Renal pelvis (tissue), 12 donors: Measurements from ENCODE around the gene TPD52L1. TPM values are rescaled to one million over a fixed set of nuclear protein-coding genes. Genes with fewer than 3 reads are reported as not detected.
A peak's percentile ranks its signal among the peaks of the same experiment; 100 is the strongest.

ENCODE experiments used
- DNase-seq: peaks from one replicate; pipeline ENCODE4 v3.0.0-alpha.2; 2013
- long read RNA-seq, 16 experiments: transcript quantifications; one replicate each; lab custom pipeline, GENCODE V29; 2026
- polyA plus RNA-seq, 3 donors: library from polyadenylated mRNA; unstranded; fragments of 120-200 nt; gene quantifications; one replicate each; pipeline ENCODE4 v1.2.1, GENCODE V29; 2013; ENCODE audit not compliant: insufficient read length in 3 of 3

TPD52L1 gene, protein sequence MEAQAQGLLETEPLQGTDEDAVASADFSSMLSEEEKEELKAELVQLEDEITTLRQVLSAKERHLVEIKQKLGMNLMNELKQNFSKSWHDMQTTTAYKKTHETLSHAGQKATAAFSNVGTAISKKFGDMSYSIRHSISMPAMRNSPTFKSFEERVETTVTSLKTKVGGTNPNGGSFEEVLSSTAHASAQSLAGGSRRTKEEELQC
- polyA plus RNA-seq: 100 to 1,000 TPM in 1 of 3 donors, 10 to 100 TPM in 2; 95.4 to 102 (median 95.6) TPM
- long read RNA-seq, donor 1, transcript TPD52L1-202 (5 exons, 2,147 nt): minor isoform, 9 of 54 reads
- long read RNA-seq, donor 1, transcript TPD52L1-216 (1 exons, 2,486 nt): minor isoform, 7 of 54 reads
- long read RNA-seq, donor 1, transcript TPD52L1-206 (4 exons, 915 nt): major isoform, 11 of 54 reads
- long read RNA-seq, donor 1, partial matches to known transcripts: 8 of 54 reads
- long read RNA-seq, donor 1, other reads (novel, unspliced or antisense): 12 of 54 reads
- long read RNA-seq, donor 2, transcript TPD52L1-216 (1 exons, 2,486 nt): minor isoform, 7 of 58 reads
- long read RNA-seq, donor 2, transcript TPD52L1-213 (7 exons, 2,356 nt): major isoform, 12 of 58 reads
- long read RNA-seq, donor 2, transcript TPD52L1-202 (5 exons, 2,147 nt): major isoform, 12 of 58 reads
- long read RNA-seq, donor 2, partial matches to known transcripts: 10 of 58 reads
- long read RNA-seq, donor 2, other reads (novel, unspliced or antisense): 7 of 58 reads
- long read RNA-seq, donor 3, transcript TPD52L1-213 (7 exons, 2,356 nt): minor isoform, 12 of 49 reads
- long read RNA-seq, donor 3, transcript TPD52L1-206 (4 exons, 915 nt): minor isoform, 8 of 49 reads
- long read RNA-seq, donor 3, transcript TPD52L1-216 (1 exons, 2,486 nt): minor isoform, 12 of 49 reads
- long read RNA-seq, donor 3, transcript TPD52L1-202 (5 exons, 2,147 nt): major isoform, 13 of 49 reads
- long read RNA-seq, donor 3, partial matches to known transcripts: 0 of 49 reads
- long read RNA-seq, donor 3, other reads (novel, unspliced or antisense): 0 of 49 reads
- long read RNA-seq, donor 4, transcript TPD52L1-202 (5 exons, 2,147 nt): minor isoform, 19 of 80 reads
- long read RNA-seq, donor 4, transcript TPD52L1-213 (7 exons, 2,356 nt): minor isoform, 13 of 80 reads
- long read RNA-seq, donor 4, transcript TPD52L1-206 (4 exons, 915 nt): minor isoform, 6 of 80 reads
- long read RNA-seq, donor 4, transcript TPD52L1-216 (1 exons, 2,486 nt): major isoform, 21 of 80 reads
- long read RNA-seq, donor 4, partial matches to known transcripts: 9 of 80 reads
- long read RNA-seq, donor 4, other reads (novel, unspliced or antisense): 6 of 80 reads
- long read RNA-seq, donor 5, transcript TPD52L1-213 (7 exons, 2,356 nt): major isoform, 5 of 20 reads
- long read RNA-seq, donor 5, transcript TPD52L1-216 (1 exons, 2,486 nt): major isoform, 5 of 20 reads
- long read RNA-seq, donor 5, transcript TPD52L1-206 (4 exons, 915 nt): major isoform, 5 of 20 reads
- long read RNA-seq, donor 5, partial matches to known transcripts: 0 of 20 reads
- long read RNA-seq, donor 5, other reads (novel, unspliced or antisense): 0 of 20 reads
- long read RNA-seq, donor 6, transcript TPD52L1-216 (1 exons, 2,486 nt): minor isoform, 8 of 38 reads
- long read RNA-seq, donor 6, transcript TPD52L1-213 (7 exons, 2,356 nt): major isoform, 11 of 38 reads
- long read RNA-seq, donor 6, partial matches to known transcripts: 0 of 38 reads
- long read RNA-seq, donor 6, other reads (novel, unspliced or antisense): 0 of 38 reads
- long read RNA-seq, donor 7, transcript TPD52L1-202 (5 exons, 2,147 nt): minor isoform, 9 of 116 reads
- long read RNA-seq, donor 7, transcript TPD52L1-216 (1 exons, 2,486 nt): major isoform, 34 of 116 reads
- long read RNA-seq, donor 7, transcript TPD52L1-206 (4 exons, 915 nt): minor isoform, 20 of 116 reads
- long read RNA-seq, donor 7, transcript TPD52L1-213 (7 exons, 2,356 nt): minor isoform, 23 of 116 reads
- long read RNA-seq, donor 7, partial matches to known transcripts: 17 of 116 reads
- long read RNA-seq, donor 7, other reads (novel, unspliced or antisense): 5 of 116 reads
- long read RNA-seq, donor 8, partial matches to known transcripts: 0 of 2 reads
- long read RNA-seq, donor 8, other reads (novel, unspliced or antisense): 0 of 2 reads
- long read RNA-seq, donor 9, transcript TPD52L1-213 (7 exons, 2,356 nt): major isoform, 16 of 86 reads
- long read RNA-seq, donor 9, transcript TPD52L1-216 (1 exons, 2,486 nt): minor isoform, 12 of 86 reads
- long read RNA-seq, donor 9, transcript TPD52L1-206 (4 exons, 915 nt): minor isoform, 15 of 86 reads
- long read RNA-seq, donor 9, transcript TPD52L1-202 (5 exons, 2,147 nt): minor isoform, 12 of 86 reads
- long read RNA-seq, donor 9, partial matches to known transcripts: 16 of 86 reads
- long read RNA-seq, donor 9, other reads (novel, unspliced or antisense): 6 of 86 reads
- long read RNA-seq, donor 10, transcript TPD52L1-206 (4 exons, 915 nt): major isoform, 16 of 78 reads
- long read RNA-seq, donor 10, transcript TPD52L1-202 (5 exons, 2,147 nt): minor isoform, 14 of 78 reads
- long read RNA-seq, donor 10, transcript TPD52L1-203 (6 exons, 1,308 nt): minor isoform, 6 of 78 reads
- long read RNA-seq, donor 10, transcript TPD52L1-216 (1 exons, 2,486 nt): minor isoform, 14 of 78 reads
- long read RNA-seq, donor 10, partial matches to known transcripts: 8 of 78 reads
- long read RNA-seq, donor 10, other reads (novel, unspliced or antisense): 10 of 78 reads
- long read RNA-seq, donor 11, transcript TPD52L1-216 (1 exons, 2,486 nt): major isoform, 20 of 61 reads
- long read RNA-seq, donor 11, transcript TPD52L1-202 (5 exons, 2,147 nt): minor isoform, 10 of 61 reads
- long read RNA-seq, donor 11, transcript TPD52L1-206 (4 exons, 915 nt): minor isoform, 5 of 61 reads
- long read RNA-seq, donor 11, transcript TPD52L1-213 (7 exons, 2,356 nt): minor isoform, 6 of 61 reads
- long read RNA-seq, donor 11, partial matches to known transcripts: 6 of 61 reads
- long read RNA-seq, donor 11, other reads (novel, unspliced or antisense): 9 of 61 reads
- long read RNA-seq, donor 12, transcript TPD52L1-216 (1 exons, 2,486 nt): major isoform, 17 of 324 reads
- long read RNA-seq, donor 12, transcript TPD52L1-213 (7 exons, 2,356 nt): minor isoform, 12 of 324 reads
- long read RNA-seq, donor 12, transcript TPD52L1-202 (5 exons, 2,147 nt): minor isoform, 15 of 324 reads
- long read RNA-seq, donor 12, transcript TPD52L1-206 (4 exons, 915 nt): minor isoform, 12 of 324 reads
- long read RNA-seq, donor 12, partial matches to known transcripts: 61 of 324 reads
- long read RNA-seq, donor 12, other reads (novel, unspliced or antisense): 193 of 324 reads
- long read RNA-seq, donor 13, transcript TPD52L1-213 (7 exons, 2,356 nt): major isoform, 11 of 44 reads
- long read RNA-seq, donor 13, transcript TPD52L1-216 (1 exons, 2,486 nt): major isoform, 11 of 44 reads
- long read RNA-seq, donor 13, transcript TPD52L1-202 (5 exons, 2,147 nt): minor isoform, 9 of 44 reads
- long read RNA-seq, donor 13, partial matches to known transcripts: 0 of 44 reads
- long read RNA-seq, donor 13, other reads (novel, unspliced or antisense): 0 of 44 reads
- long read RNA-seq, donor 14, transcript TPD52L1-213 (7 exons, 2,356 nt): minor isoform, 19 of 116 reads
- long read RNA-seq, donor 14, transcript TPD52L1-216 (1 exons, 2,486 nt): major isoform, 29 of 116 reads
- long read RNA-seq, donor 14, transcript TPD52L1-206 (4 exons, 915 nt): minor isoform, 13 of 116 reads
- long read RNA-seq, donor 14, transcript TPD52L1-202 (5 exons, 2,147 nt): minor isoform, 16 of 116 reads
- long read RNA-seq, donor 14, partial matches to known transcripts: 21 of 116 reads
- long read RNA-seq, donor 14, other reads (novel, unspliced or antisense): 8 of 116 reads
- long read RNA-seq, donor 15, transcript TPD52L1-202 (5 exons, 2,147 nt): minor isoform, 7 of 36 reads
- long read RNA-seq, donor 15, transcript TPD52L1-213 (7 exons, 2,356 nt): major isoform, 9 of 36 reads
- long read RNA-seq, donor 15, transcript TPD52L1-216 (1 exons, 2,486 nt): major isoform, 9 of 36 reads
- long read RNA-seq, donor 15, transcript TPD52L1-206 (4 exons, 915 nt): minor isoform, 6 of 36 reads
- long read RNA-seq, donor 15, partial matches to known transcripts: 0 of 36 reads
- long read RNA-seq, donor 15, other reads (novel, unspliced or antisense): 0 of 36 reads
- long read RNA-seq, donor 16, transcript TPD52L1-202 (5 exons, 2,147 nt): minor isoform, 7 of 282 reads
- long read RNA-seq, donor 16, transcript TPD52L1-213 (7 exons, 2,356 nt): minor isoform, 7 of 282 reads
- long read RNA-seq, donor 16, transcript TPD52L1-216 (1 exons, 2,486 nt): major isoform, 19 of 282 reads
- long read RNA-seq, donor 16, transcript TPD52L1-206 (4 exons, 915 nt): minor isoform, 11 of 282 reads
- long read RNA-seq, donor 16, partial matches to known transcripts: 68 of 282 reads
- long read RNA-seq, donor 16, other reads (novel, unspliced or antisense): 163 of 282 reads

DNA sequence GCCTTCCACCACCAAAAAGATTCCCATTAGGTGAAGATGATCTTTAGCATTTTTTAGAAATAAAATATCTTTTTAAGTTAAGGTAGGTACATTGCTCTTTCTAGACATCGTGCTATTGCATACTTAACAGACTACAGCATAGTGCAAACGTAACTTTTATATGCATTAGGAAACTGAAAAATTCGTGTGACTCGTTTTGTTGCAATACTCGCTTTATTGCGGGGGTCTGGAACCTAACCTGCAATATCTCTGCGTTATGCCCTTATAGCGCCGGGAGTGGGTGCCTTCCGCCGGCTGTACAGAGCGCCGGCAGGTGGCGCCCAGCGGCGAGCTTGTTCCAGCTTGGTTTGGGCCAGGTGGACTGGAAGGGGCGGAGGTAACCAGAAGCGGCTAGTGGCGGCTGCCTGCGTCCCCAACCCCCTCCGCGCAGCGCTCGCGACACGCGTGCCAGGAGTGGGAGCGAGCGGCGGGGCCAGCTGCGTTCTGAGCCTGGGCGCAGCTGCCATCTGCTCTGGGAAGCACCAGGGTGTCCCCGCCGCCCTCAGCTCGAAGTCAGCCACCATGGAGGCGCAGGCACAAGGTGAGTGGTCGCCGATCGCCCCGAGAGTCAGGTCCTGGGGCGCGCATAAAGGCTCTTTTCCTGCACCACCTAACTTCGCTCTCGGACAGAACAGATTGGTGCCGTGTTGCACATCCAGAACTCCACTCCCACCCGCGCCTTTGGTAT lies at the start of gene TPD52L1:
Gene TPD52L1 (plus strand): TSS at position 383 of the 727 bp plus-strand sequence. CDS start 179 bp downstream, at position 562.
- DNase-seq: peak; percentile 77

DNA sequence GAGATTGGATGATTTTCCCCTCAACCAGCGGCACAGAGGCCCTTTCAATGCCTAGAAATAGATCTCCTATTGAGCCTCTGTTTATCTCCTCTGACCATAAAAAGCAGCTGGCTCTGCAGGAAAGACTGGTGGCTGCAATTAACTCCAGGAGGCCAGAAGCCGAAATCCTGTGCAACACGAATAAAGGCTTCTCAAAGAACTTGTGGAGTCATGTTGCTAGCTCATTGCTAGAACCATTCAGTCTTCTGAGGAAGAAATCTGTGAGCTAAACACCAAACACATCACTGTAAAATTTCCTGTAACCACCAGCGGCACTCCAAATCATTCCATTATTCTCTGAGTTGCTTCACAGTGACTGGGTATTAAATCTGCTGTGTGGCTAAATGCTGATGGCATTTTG lies 49.1 kb upstream of the TPD52L1 start:
- no peak for DNase-seq

DNA sequence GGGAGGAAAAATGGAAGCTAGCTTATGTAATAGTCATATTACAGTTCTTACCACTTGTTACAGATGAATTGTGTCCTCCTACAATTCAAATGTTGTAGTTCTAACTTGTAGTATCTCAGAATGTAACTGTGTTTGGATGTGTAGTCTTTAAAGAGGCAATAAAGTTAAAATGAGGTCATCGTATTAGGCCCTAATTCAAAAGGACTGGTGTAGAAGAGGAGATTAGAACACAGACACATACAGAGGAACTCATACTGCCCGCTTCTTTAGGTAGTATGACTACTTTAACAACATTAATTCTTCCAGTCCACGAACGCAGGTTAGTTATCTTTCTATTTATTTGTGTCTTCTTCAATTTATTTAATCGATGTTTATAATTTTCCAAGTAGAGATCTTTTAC lies 46.5 kb upstream of the TPD52L1 start:
- no peak for DNase-seq

DNA sequence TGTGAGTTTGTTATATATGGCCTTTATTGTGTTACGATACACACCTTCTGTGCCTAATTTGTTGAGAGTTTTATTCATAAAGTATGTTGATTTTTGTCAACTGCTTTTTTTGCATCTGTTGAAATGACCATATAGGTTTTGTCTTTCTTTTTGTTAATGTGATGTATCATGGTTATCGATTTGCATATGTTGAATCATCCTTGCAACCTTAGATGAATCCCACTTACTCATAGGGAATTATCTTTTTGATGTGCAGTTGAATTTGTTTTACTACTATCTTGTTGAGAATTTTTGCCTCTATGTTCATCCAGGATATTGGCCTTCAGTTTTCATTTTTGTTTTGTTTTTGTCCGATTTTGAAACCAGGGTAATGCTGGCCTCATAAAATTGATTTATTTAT lies 45.7 kb upstream of the TPD52L1 start:
- DNase-seq: no peak

DNA sequence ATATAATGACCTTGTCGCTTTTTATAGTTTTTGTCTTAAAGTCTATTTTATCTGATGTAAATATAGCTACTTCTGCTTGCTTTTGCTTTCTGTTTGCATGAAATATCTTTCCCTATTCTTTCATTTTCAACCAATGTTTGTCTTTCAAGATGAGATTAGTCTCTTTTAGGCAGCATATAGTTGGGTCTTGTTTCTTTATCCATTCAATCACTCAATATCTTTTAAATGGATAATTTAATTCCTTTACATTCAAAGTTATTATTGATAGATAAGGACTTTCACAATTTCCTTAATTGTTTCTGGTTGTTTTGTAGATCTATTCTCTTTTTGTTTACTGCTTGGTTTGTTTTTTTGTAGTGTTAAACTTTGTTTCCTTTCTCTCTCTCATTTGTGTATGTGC lies 43.5 kb upstream of the TPD52L1 start:
- DNase-seq: no peak

DNA sequence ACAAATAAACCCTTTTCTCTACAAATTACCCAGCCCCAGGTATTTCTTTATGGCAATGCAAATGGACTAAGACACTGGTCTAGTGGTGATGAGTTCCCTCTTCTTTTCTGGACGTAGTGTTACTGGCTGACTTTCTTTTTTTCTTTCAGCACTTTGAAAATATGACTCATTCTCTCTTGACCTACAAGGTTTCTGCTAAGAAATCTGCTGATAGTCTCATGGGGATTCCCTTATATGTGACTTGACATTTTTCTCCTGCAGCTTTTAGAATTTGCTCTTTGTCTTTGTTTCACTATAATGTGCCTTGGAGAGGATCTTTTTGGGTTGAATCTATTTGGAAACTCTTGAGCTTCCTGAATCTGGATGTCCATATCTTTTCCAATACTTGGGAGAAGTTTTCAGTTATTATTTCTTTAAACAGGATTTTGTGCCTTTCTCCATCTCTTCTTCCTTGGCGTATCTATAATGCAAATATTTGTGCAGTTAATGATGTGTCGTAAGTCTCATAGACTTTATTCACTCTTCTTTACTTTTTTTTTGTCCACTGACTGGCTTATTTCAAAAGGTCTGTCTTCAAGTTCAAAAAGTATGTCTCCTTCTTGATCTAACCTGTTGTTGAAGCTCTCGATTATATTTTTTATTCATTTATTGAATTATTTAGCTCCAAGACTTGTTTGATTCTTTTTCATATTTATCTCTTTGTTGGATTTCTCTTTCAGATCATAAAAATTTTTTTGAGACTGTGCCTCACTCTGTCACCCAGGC lies 42.2 kb upstream of the TPD52L1 start:
- DNase-seq: no peak

DNA sequence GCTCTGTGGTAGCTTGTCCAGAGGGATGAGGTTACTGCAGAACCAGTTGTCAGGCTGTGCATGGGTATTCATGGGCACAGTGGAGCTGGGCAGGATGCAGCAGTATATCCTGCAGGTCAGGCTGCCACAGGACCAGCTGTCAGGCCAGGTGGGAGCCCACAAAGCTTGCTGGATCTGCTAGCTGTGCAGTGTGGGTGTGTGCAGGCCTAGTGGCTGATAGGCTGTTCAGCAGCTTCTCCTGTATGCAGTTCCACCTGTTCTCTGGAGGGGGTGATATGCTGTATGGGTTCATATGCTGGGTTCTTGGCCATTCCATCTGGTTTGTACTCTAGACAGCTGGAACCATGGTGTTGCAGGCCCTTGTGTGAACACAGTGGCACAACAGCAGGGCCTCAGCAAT lies 40.6 kb upstream of the TPD52L1 start:
- no peak for DNase-seq

DNA sequence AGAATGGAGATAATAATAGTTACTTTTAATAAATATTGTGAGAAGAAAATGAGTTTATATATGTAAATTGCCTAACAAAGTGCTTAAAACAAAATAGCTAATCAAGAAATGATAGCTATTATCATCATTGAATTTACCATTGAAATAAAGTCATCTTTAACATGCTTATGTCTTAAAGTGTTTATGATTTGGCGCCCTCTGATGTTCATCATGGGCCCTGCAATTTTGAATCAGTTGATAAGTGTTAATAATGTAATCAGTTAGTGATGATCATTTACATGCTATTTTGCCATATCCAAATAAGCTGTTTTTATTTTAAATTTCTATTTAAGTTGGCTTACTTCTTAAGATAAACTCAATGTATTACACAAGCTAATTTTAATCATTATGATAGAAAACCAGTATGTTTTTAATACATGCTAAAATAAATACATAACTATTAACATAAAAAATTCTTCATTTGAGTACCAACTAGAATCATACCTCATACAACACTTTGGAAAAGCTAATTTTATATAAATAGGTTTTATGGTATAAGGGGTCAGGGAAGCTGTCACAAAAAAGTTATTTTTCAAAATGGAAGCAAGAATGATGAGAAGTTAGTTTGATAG lies 39.2 kb upstream of the TPD52L1 start:
- peak; percentile 27 for DNase-seq

DNA sequence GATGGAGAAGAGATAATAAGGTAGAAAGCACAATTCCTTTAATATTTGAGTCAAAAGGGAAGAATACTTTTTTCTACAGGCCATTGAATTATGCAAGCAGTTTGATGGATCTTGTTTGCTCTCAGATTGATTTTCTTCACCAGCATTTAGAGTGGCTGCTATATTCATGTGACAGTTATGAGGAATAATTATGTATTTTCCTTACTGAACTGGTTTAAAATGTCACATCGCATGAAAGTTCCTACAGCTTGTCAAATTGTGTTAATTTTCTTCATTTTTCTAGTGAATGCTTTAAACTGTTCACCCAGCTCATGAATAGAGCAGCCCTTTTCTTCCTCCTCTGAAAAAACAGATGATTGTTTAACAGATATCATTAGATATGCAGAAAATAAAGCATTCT lies 37.4 kb upstream of the TPD52L1 start:
- DNase-seq: no peak

DNA sequence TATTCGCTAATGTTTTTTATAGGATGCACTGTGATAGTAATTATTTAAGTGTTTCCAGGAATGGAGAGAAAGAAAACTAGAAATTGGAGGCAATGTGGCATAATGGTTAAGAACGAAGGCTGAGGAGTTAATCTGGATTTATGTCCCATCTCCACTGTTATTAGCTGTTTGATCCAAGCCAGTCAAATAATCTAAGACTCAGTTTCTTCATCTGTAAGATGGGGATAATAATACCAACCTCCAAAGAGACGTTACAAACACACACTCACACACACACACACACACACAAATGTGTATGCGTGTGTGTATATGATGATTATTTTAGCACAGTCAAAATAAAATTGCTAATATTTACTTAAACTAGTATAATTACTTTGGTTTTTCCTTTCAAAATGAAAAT lies 36.9 kb upstream of the TPD52L1 start:
- no peak for DNase-seq

DNA sequence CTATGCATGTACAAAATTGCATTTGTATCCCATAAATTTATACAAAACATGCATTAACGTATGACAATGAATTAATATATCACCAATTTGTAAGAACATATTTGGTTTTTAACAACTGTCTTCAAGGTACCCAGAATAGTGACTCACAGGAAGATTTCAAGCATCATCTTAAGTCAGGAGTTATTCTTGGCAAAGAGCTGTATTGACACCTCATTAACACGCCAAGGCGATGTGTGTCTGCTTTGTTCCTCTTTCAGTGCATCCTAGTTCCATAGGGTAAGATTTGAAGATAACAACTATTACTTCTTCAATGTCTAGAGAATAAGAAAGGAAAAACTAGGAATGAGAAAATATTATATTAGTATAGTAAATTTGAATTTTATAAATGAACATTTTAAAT lies 35.8 kb upstream of the TPD52L1 start:
- DNase-seq: no peak

DNA sequence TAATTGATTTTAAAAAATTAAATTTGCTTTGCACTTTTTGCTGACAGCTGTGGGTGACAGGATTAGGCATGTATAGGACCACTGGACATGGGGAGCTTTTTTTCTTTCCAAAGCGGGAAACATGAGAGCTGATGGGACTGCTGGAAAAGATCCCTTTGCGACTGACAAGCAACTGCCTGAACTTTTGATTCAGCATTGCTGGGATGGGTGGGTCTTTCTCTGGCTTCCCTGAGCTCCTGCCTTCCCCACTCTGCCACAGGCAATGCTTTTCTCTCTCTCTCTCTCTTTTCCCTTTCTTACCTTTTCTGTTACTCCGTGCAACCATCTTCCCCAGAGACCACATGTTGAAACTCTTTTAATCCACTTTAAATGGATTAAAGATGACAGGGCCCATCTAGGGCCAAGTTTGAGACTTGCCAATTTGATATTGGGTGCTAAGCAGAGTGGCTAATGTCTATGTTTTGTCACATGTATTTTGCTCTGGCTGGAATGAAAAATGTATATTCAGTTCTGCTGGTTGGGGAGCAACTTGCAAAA lies 33.5 kb upstream of the TPD52L1 start:
- no peak for DNase-seq
